ENCODE data around the gene CAND2. TPM values are rescaled to one million over a fixed set of nuclear protein-coding genes. Genes with fewer than 3 reads are reported as not detected.

Gene CAND2
- total RNA-seq = 7.2 TPM

DNA sequence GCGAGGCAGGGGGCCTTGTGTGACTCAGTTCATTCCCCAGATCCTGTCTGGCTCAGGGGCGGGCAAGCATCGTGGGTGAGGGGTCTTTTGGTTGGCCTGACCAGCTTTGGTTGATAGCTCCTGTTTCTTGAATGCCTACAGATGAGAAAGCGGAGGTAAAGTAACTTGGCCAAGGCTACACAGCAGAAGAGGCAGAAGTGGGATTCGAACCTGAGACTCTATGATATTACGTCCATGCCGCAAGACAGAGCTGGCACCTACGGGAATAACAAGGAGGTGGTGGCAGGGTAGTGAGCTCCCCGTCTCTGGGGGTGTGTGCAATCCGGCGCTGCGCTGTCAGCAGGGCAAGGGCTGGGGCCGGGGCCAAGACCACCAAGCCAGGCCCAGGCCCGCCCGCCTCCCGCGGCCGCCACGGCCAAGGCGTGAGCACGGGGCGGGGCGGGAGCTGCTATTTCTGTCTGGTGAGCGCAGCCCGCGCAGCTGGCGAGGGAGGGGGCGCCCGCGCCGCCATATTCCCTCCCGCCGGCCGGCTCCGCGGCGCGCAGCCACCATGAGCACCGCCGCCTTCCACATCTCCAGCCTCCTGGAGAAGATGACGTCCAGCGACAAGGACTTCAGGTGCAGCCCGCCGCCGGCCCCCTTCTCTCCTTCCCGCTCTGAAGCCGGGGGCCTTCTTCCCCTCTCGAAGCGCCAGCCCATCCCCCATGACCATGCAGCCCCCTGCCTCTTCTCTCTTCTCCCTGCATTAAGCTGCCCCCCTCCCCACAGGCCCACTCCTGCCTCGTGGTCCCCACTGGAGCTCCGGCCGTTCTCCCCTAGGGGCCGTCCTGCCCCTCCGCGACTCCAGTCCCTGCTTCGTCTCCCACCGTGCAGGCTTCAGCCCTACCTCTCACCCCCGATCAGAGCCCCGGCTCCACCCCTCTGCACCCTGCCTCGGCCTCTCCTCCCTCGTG lies at the start of gene CAND2:
Gene CAND2, plus strand, starts transcription at position 510 of the 953 bp plus-strand sequence. Its CDS starts 41 bp downstream, at position 551.
- peak; percentile 42 for ATAC-seq
- peak; percentile 49 for DNase-seq (ENCODE audit: low spot score)

- no peak for ATAC-seq
These were observed 48.0 kb upstream of the CAND2 start for GRCh38 chr3:12748477-12748876.

DNA sequence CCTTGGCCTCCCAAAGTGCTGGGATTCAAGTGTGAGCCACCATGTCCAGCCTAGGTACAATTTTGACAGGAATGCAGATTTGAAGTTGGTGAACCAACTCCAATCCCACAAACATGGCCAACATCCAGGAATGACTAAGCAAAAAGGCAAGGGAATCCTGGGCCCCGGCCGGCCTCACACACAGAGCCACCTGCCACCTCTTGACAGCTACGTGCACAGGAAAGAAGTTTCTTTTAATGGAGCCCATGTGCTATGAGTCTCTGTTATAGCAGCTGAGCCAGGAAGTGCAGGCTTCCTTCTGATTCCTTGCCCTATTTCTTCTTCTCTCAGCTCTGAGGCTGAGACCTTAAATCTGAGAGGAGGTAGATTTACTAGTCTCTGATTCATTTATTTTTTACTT lies 46.3 kb upstream of the CAND2 start:
- DNase-seq (ENCODE audit: low spot score) (no peak), ATAC-seq (peak; percentile 80)

More at GRCh38 chr3:12748477-12748876, 48.0 kb upstream of the CAND2 start:
- DNase-seq (ENCODE audit: low spot score) = no peak

- DNase-seq (ENCODE audit: low spot score) (no peak), ATAC-seq (no peak)
These were observed 45.8 kb upstream of the CAND2 start for GRCh38 chr3:12750658-12751071.

DNA sequence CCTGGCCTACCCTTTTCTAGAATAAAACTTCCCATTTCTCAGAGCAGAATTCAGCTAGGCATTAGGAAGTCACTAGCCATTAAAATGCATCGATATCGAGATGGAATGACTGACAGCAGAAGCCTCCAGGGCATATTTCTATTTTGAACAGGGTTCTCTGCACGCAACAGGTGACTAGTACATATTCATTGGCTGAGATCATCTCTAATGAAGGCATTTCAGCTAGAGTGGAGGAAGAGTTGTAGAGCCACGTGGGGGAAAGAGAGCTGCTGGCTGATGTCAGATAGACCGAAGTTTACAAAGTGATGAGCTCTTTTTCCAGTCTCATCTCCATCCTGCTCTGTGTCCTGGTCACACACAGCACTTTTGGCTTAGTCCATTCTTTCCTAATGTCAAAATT lies 44.9 kb upstream of the CAND2 start:
- no peak for DNase-seq (ENCODE audit: low spot score)
- ATAC-seq = no peak

DNA sequence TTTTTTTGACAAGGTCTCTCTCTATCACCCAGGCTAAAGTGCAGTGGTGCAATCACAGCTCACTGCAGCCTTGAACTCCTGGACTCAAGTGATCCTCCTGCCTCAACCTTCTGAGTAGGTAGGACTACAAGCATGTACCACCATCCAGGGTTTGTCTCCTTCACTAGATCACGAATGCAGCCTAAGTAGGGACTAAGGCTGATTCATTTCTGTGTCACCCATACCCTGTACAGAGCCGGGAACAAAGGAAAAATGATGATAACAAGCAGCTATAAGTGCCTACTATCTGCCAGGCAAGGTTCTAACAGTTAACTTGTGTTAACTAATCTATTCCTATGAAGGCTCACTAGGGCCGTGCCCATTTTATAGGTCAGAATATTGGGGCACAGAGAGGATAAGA lies 44.4 kb upstream of the CAND2 start:
- DNase-seq (ENCODE audit: low spot score) = no peak
- no peak for ATAC-seq

DNA sequence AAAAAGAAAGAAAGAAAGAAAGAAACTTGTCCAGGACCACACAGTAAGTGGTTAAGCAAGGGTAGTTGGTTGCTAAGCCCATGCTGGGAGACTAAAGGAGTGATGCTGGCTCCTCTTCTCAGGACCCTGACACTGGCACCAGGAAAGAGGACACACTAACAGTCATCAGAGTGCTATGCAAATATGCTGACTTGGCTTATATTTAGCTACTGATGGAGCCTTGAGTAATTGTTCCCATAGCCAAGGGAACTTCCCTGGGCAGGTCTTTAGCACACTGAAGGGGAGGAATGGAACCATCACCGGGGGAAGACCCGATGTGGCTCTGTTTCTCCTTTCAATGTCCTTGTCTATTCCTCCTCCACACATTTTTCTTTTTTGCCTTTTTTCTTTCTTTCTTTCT lies 43.7 kb upstream of the CAND2 start:
- no peak for ATAC-seq

GRCh38 chr3:12753275-12754028 lies 43.0 kb upstream of the CAND2 start:
- ATAC-seq (no peak), DNase-seq (ENCODE audit: low spot score) (no peak)

More for the DNA sequence above, 43.7 kb upstream of the CAND2 start:
- no peak for DNase-seq (ENCODE audit: low spot score)

DNA sequence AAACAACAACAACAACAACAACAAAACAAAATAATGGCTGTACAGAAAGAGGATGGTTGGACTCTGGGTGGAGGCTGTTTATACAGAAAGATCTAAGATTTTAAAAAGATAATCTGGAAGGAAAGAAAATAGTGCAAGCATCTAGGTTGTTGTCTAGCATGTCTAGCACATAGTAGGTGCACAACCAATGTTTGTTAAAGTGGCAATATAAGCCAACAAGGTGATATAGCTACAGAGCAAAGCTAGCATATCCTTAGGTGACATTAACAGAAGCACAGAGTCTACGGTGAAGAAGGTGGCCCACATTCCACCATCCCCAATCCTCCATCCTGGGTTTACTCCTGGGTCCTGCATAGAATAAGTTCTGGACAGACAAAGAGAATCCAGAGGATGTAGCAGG lies 42.2 kb upstream of the CAND2 start:
- DNase-seq (ENCODE audit: low spot score) = no peak
- no peak for ATAC-seq

DNA sequence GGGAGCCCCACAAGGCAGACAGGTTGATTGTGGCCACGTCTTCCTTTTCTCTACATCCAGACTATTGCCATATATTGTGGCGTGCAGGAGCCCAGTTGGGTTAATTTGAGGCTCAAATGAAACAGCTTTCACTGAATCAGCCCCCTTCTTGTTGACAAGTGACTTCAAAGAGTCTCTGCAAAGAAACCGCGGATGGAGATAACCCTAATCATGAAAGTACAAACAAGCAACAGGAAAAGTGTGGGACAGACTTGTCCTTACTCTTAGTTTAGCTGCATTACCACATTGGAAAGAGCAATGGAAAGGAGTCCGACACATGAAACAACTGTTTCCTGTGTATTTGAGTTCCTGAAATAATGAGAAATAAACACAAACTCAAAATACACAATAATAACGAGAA lies 40.7 kb upstream of the CAND2 start:
- DNase-seq (ENCODE audit: low spot score) = no peak
- ATAC-seq = no peak

DNA sequence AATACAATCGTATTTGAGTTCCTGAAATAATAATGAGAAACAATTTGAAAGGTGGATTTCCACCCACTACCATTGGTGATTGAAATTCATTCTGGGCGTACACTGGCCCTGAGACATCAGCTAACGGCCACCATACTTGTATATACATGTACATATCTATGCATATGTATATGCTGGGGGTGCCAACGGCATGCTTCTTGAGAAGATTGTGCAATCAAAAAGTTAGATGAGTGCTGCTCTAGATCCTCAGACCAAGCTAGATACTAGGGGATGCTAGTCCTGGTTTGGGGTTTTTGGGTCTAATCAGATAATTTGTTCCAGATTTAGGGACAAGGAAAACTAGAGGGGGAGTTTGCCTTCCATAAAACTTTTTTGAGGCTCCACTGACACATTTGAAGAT lies 40.3 kb upstream of the CAND2 start:
- ATAC-seq = no peak

DNA sequence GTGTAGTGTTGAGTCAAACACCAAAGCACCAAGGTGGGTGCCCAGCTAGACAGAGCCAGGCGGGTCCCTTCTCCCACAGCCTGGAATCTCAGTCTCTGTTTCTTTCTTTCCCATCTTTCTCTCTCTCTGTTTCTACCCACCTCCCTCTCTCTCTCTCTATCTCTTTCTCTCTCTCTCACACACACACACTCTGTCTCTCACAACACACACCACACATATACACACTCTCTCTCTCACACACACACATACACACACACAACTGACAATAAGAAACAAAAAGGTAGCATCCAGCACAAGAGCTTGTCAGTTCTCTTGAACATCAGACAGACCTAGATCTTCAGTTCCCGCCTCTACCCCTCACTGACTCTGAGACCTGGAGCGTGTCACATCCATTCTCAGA lies 39.8 kb upstream of the CAND2 start:
- no peak for ATAC-seq
- DNase-seq (ENCODE audit: low spot score) = no peak

More for the DNA sequence above, 40.3 kb upstream of the CAND2 start:
- DNase-seq (ENCODE audit: low spot score) = no peak

- DNase-seq (ENCODE audit: low spot score) (no peak), ATAC-seq (peak; percentile 57)
These were observed 38.3 kb upstream of the CAND2 start for GRCh38 chr3:12758025-12758781.

DNA sequence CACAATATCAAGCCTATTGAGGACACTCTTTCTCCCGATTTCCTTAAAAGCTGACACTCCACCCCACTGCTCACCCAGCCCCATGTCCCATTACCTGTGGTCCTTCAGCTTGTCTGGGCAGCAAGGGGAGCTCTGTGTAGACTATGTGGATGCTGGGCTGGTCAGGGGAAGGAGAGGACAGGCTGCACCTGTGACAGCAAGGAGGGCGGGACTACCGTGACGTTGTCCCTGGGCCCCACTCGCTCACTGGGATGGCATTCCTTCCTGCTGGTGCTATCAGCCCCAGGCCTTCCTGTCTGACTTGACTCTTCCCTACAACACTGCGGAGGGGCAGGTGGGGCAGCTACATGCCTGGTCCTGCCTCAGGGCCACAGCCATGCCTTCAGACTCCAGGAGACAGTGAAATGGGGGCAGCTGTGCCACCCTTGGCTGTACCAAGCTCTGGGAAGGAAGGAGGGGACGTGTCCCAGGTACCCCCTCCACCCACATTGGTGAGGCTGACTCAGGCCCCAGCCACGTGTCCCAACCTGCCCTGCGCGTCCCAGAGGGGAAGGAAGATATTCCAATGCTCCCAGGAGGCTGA lies 37.3 kb upstream of the CAND2 start, which contains the start of gene TMEM40:
Gene TMEM40, minus strand, starts transcription at position 163 of the 583 bp plus-strand sequence. CDS start 9,427 bp downstream, outside the sequence.
- DNase-seq (ENCODE audit: low spot score) (no peak), ATAC-seq (no peak)

DNA sequence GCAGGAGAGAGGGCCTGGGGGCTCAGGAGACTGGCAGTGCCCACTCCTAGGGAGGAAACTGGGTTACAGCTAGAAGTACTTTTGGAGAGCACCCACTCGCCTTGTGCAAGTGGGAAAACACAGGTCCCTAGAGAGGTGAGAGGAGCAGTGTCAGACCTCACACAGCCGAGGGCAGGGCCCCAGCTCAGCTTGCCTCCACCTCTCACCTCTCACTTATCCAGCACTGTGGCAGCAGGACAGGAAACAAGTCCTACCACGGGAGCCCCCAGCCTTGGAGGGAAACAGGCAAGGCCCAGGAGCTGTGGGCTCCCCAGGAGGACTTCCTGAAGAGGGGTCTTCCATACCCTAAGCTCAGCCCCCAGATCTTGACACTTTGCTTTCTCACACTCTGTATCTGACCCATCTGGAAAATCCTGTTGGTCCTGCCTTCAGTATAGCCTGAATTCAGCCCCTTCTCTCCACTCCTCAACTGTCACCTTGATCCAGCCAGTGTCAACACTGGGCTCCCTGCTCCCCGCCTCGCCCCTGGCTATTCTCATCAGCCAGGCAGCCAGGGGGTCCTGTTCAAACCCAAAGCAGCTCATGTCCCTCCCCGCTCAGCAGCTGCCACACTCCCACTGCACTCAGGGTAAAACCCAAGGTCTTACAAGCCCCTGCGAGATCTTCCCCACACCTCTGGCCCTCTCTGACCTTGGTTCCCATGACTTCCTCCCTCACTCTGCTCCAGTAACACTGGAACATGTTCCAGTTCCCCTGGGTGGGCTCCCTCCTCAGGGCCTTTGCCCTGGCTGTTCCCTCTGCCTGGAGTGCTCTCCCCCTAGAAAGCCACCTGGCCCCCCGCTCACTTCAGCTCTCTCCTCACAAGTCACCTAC lies 36.6 kb upstream of the CAND2 start:
- ATAC-seq (no peak), DNase-seq (ENCODE audit: low spot score) (no peak)

DNA sequence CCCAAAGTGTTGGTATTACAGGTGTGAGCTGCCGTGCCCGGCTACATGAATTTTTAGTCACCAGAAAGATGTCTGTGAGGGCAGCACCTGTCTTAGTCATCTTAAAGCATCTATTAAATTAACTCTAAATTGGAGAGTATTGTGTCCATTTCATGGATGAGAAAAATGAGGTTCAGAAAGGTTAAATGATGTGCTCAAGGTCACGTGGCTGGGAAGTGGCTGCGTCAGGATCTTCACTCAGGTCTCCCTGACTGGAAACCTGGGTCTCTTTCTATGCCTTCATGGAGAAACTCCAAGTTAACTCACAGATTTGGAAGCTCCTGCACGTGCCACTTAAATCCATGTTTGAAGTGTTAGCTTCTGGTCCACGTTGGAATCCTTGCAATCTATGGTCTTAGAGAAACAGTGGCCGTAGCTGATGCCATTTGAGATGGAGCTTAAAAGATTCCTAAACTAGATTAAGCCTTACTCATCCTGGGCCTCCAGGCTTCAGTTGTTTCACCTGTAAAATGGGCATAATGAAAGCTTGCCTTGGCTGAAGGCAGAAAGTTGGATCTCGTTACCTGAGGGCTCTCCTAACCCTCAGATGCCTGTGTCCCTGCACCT lies 32.2 kb upstream of the CAND2 start:
- DNase-seq (ENCODE audit: low spot score) (no peak), ATAC-seq (no peak)

DNA sequence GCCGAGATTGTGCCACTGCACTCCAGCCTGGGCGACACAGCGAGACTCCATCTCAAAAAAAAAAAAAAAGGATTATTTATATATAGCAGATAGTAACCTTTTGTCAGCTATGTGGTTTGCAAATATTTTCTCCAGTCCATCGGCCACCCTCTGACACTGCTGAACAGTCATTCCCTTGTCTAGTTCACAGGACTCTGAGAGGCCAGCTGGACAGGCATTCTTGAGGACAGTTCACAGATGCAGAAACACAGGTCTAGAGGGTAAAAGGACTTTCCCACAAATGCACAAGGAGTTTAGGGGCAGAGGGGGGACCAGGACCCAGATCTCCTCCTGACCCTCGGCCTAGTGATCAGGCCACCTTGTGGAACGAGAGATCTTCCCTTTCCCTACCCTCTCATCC lies 29.9 kb upstream of the CAND2 start:
- DNase-seq (ENCODE audit: low spot score) = no peak
- no peak for ATAC-seq

DNA sequence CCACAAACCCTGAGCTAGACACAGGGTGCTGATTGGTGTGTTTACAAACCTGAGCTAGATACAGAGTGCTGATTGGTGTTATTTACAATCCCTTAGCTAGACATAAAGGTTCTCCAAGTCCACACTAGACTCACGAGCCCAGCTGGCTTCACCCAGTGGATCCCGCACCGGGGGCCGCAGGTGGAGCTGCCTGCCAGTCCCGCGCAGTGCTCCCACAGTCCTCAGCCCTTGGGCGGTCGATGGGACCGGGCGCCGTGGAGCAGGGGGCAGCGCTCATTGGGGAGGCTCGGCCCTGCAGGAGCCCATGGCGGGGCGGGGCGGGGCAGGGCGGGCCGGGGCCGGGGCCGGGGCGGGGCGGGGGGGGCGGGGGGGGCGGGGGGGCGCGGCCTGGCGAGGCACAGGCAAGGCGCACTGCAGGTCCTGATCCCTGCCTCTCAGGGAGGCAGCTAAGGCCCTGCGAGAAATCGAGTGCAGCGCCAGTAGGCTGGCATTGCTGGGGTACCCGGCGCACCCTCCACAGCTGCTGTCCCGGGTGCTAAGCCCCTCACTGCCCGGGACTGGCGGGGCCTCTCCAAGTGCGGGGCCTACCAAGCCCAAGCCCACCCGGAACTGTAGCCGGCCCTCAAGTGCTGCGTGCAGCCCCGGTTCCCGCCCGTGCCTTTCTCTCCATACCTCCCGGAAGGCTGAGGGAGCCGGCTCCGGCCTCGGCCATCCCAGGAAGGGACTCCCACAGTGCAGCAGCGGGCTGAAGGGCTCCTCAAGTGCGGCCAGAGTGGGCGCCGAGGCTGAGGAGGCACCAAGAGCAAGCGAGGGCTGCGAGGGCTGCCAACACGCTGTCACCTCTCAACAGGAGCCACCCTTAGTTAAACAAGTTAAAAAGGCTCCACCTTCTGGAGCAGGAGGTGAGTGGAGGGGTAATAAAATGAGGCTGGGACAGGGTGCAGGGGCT lies 27.6 kb upstream of the CAND2 start:
- no peak for DNase-seq (ENCODE audit: low spot score)
- ATAC-seq = no peak
